NCI-H2227 treated with DMSO at 0.1 percent for 48 hours (cell line): ENCODE results near the gene CSNK2A2.

Experiments used
- DNase-seq: peaks from one replicate; lab custom pipeline; 2025; lab: John Stamatoyannopoulos, UW

CSNK2A2 gene

GRCh38 chr16:58198803-58199411, 1.0 kb upstream of the CSNK2A2 start:
- DNase-seq: no peak

GRCh38 chr16:58197314-58198012, 443 bp downstream of the CSNK2A2 start:
- DNase-seq: no peak

GRCh38 chr16:58196898-58197313, 1.0 kb downstream of the CSNK2A2 start:
- peak; percentile 0 for DNase-seq

GRCh38 chr16:58195771-58196170, 2.1 kb downstream of the CSNK2A2 start:
- no peak for DNase-seq

GRCh38 chr16:58195344-58195743, 2.6 kb downstream of the CSNK2A2 start:
- DNase-seq: no peak

GRCh38 chr16:58194790-58195189, 3.1 kb downstream of the CSNK2A2 start:
- DNase-seq: no peak

- DNase-seq: no peak
These were observed 10.1 kb downstream of the CSNK2A2 start for GRCh38 chr16:58187665-58188421.

- no peak for DNase-seq
These were observed 10.8 kb downstream of the CSNK2A2 start for GRCh38 chr16:58187092-58187491.

GRCh38 chr16:58186176-58186944, 11.5 kb downstream of the CSNK2A2 start:
- no peak for DNase-seq

- no peak for DNase-seq
These were observed 20.6 kb downstream of the CSNK2A2 start for GRCh38 chr16:58177353-58177710.

- no peak for DNase-seq
These were observed 21.1 kb downstream of the CSNK2A2 start for GRCh38 chr16:58176608-58177352.

GRCh38 chr16:58170223-58170622, 27.7 kb downstream of the CSNK2A2 start:
- DNase-seq: no peak

- no peak for DNase-seq
These were observed 37.1 kb downstream of the CSNK2A2 start for GRCh38 chr16:58160855-58161254.

GRCh38 chr16:58158725-58159124, 39.2 kb downstream of the CSNK2A2 start:
- DNase-seq: no peak

GRCh38 chr16:58157951-58158540, 39.9 kb downstream of the CSNK2A2 start:
- DNase-seq: no peak

- DNase-seq: no peak
These were observed 40.7 kb downstream of the CSNK2A2 start for GRCh38 chr16:58157239-58157638.

- DNase-seq: no peak
These were observed 42.1 kb downstream of the CSNK2A2 start for GRCh38 chr16:58155839-58156238.

GRCh38 chr16:58154345-58154744, 43.6 kb downstream of the CSNK2A2 start:
- no peak for DNase-seq

- no peak for DNase-seq
These were observed 45.5 kb downstream of the CSNK2A2 start for GRCh38 chr16:58152246-58152868.

GRCh38 chr16:58148526-58148925, 49.4 kb downstream of the CSNK2A2 start:
- no peak for DNase-seq

- no peak for DNase-seq
These were observed 49.8 kb downstream of the CSNK2A2 start for GRCh38 chr16:58148099-58148498.
